HUES6 (cell line): Measurements from ENCODE around the gene CYREN.

Source experiments
- H3K27ac ChIP-seq: 2 replicates; pipeline ENCODE4 v1.7.0; 2013; ENCODE audit warnings: low read depth, mild to moderate bottlenecking, low read length, inconsistent platforms
- H3K27me3 ChIP-seq: 2 replicates; pipeline ENCODE4 v1.6.1; 2013; ENCODE audit warnings: low read length; ENCODE audit not compliant: control insufficient read depth, insufficient read depth
- H3K36me3 ChIP-seq: 2 replicates; pipeline ENCODE4 v1.6.1; 2013; ENCODE audit warnings: low read length; ENCODE audit not compliant: control insufficient read depth, insufficient read depth
- H3K4me1 ChIP-seq: 2 replicates; pipeline ENCODE4 v1.6.1; 2013; ENCODE audit warnings: low read length; ENCODE audit not compliant: control insufficient read depth, insufficient read depth
- H3K4me3 ChIP-seq: 2 replicates; pipeline ENCODE4 v1.5.1; 2013; ENCODE audit warnings: low read depth, low read length
- H3K9ac ChIP-seq: one replicate; pipeline ENCODE4 v1.6.1; 2013; ENCODE audit warnings: mild to moderate bottlenecking, low read length
- H3K9me3 ChIP-seq: 2 replicates; pipeline ENCODE4 v1.6.1; 2013; ENCODE audit warnings: low read depth, low read length; ENCODE audit not compliant: control insufficient read depth, insufficient read depth

Gene CYREN

GRCh38 chr7:135197343-135197742 is 26.8 kb upstream of the CYREN start:
- no peaks in the 10 kb centered on the region for H3K27me3 ChIP-seq
- no peak overlapping the region for H3K4me3 ChIP-seq
- H3K4me1 ChIP-seq: peaks cover 3% of the 10 kb centered on the region; the same call in 1 of the 2 replicates
- peaks cover 44% of the 10 kb centered on the region for H3K36me3 ChIP-seq
- no peak overlapping the region for H3K9ac ChIP-seq
- no peak overlapping the region for H3K27ac ChIP-seq
- no peaks in the 10 kb centered on the region for H3K9me3 ChIP-seq

DNA sequence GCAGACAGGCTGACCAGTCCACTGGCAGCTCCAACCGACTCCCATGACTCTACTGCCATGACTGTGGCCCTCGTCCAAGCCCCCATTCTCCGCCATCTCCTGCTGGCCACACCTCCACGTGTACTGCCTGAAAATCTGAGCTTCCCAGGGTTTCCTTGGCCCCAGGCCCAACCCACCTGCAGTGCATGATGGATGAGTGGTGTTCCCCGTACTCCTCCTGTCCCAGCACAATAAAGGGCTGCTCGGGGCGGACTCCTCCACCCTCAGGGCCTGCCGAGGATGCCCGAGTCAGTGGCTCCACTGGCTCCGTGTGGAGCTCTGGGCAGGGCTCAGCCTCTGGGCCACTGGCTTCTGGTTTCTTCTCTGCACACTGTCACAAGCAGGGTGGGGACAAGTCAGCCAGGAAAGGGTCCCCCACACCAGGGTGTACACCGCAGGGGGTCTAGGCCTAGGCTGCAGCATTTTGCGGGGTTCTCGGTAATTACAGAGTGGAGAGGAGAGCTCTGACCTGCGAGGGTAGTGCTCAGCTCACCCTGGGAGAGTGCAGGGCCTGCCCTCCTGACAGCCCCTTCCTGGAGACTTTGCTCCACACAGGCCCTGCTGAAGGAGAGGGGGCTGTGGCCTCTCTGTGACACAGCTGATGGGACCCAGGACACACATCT is 25.6 kb upstream of the CYREN start:
- Histone ChIP-seq H3K27ac (no peak overlapping the region; the same call in 1 of the 2 replicates), H3K27me3 (no peaks in the 10 kb centered on the region), H3K9ac (no peak overlapping the region), H3K36me3 (peaks cover 41% of the 10 kb centered on the region), H3K4me3 (no peak overlapping the region), H3K9me3 (no peaks in the 10 kb centered on the region), H3K4me1 (peaks cover 3% of the 10 kb centered on the region; the same call in 1 of the 2 replicates)

- H3K27ac ChIP-seq: no peak overlapping the region
- H3K27me3 ChIP-seq: no peaks in the 10 kb centered on the region
- no peak overlapping the region for H3K4me3 ChIP-seq
- no peak overlapping the region for H3K9ac ChIP-seq
- peaks cover 41% of the 10 kb centered on the region for H3K36me3 ChIP-seq
- H3K4me1 ChIP-seq: peaks cover 3% of the 10 kb centered on the region; the same call in 1 of the 2 replicates
- no peaks in the 10 kb centered on the region for H3K9me3 ChIP-seq
Observed at GRCh38 chr7:135195156-135195555, 24.6 kb upstream of the CYREN start.

GRCh38 chr7:135194494-135195095 is 24.1 kb upstream of the CYREN start:
- Histone ChIP-seq H3K9ac (no peak overlapping the region), H3K4me3 (no peak overlapping the region), H3K27ac (no peak overlapping the region), H3K27me3 (no peaks in the 10 kb centered on the region), H3K36me3 (peaks cover 40% of the 10 kb centered on the region), H3K9me3 (no peaks in the 10 kb centered on the region), H3K4me1 (peaks cover 3% of the 10 kb centered on the region; the same call in 1 of the 2 replicates)

DNA sequence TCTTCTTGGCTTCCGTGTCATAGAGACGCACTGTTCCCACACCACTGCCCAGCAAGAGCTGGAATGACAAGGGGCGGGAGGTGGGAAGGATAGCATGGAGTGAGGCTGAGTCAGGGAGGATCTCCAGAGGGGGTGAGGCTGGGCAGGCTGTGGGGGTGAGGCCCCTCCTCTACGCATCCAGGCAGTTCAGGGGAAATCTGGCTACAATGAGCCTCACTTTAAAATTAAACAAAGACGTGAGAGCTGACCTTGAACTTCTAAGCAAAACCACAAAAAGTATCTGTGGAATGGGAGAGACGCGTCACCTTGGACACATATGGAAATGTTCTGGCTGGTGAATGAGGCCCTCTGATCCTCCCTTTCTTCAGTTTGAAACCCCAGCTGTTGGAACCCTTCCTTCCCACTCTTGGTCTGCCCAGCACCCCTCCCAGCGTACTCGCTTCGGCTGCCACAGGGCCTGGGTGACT is 23.1 kb upstream of the CYREN start:
- no peaks in the 10 kb centered on the region for H3K9me3 ChIP-seq
- no peaks in the 10 kb centered on the region; the same call in 1 of the 2 replicates for H3K4me1 ChIP-seq
- no peaks in the 10 kb centered on the region for H3K27me3 ChIP-seq
- no peak overlapping the region for H3K27ac ChIP-seq
- no peak overlapping the region for H3K4me3 ChIP-seq
- H3K36me3 ChIP-seq: peaks cover 43% of the 10 kb centered on the region
- no peak overlapping the region for H3K9ac ChIP-seq

DNA sequence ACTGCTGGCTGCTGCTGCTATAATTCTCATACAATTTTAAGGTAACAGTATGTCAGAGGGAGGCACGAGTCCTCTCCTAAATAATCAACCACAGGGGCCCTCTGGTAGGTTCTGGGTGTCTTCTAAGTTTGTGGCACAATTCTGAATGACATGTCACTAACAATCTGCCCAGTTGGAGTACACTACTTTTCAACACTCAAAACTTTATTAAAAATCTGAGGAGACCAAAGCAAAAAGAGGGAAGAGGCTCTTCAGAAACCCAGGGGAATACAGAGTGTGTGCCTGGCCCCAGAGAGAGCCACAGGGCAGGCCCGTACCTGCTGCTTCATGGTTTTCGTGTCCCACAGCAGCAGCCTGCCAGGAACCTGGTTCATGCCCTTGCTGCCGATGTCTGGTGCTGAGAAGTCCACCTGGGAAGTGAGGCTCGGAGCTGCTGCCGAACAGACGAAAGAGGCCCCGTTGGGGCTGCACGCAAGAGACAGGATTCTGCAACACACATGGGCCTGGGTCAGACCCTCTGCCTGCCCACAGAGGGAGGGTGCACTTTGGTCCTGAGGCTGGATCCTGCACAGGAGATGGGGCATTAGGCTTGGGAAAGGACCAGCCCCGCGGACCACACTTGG is 22.5 kb upstream of the CYREN start:
- no peaks in the 10 kb centered on the region for H3K9me3 ChIP-seq

DNA sequence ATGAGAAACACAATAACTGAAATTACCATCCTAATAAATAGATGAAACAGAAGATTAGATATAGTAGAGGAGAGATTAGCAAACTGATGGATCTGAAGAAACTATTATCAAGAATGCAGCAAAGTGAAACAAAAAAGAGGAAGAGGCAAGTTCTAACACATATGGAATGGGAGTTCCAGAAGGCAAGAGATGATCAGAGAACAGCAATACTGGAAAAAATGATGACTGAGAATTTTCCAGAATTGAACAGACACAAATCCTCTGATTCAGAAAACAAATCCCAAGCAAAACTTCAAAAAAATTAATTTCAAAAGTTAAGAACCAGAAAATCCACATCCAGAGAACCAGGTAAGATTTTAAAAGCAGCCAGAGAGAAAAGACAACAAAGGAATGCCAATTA is 20.2 kb upstream of the CYREN start:
- Histone ChIP-seq H3K4me3 (no peak overlapping the region), H3K9ac (no peak overlapping the region), H3K36me3 (peaks cover 50% of the 10 kb centered on the region), H3K27me3 (no peaks in the 10 kb centered on the region), H3K4me1 (no peaks in the 10 kb centered on the region; the same call in 1 of the 2 replicates), H3K27ac (no peak overlapping the region), H3K9me3 (no peaks in the 10 kb centered on the region)

More for the DNA sequence above, 22.5 kb upstream of the CYREN start:
- Histone ChIP-seq H3K4me3 (no peak overlapping the region), H3K36me3 (peaks cover 49% of the 10 kb centered on the region), H3K9ac (no peak overlapping the region), H3K27ac (no peak overlapping the region), H3K4me1 (no peaks in the 10 kb centered on the region; the same call in 1 of the 2 replicates), H3K27me3 (no peaks in the 10 kb centered on the region)

GRCh38 chr7:135189961-135190360 is 19.5 kb upstream of the CYREN start:
- Histone ChIP-seq H3K36me3 (peaks cover 57% of the 10 kb centered on the region), H3K9me3 (no peaks in the 10 kb centered on the region), H3K27ac (no peak overlapping the region), H3K27me3 (no peaks in the 10 kb centered on the region), H3K9ac (no peak overlapping the region), H3K4me3 (no peak overlapping the region), H3K4me1 (no peaks in the 10 kb centered on the region; the same call in 1 of the 2 replicates)

DNA sequence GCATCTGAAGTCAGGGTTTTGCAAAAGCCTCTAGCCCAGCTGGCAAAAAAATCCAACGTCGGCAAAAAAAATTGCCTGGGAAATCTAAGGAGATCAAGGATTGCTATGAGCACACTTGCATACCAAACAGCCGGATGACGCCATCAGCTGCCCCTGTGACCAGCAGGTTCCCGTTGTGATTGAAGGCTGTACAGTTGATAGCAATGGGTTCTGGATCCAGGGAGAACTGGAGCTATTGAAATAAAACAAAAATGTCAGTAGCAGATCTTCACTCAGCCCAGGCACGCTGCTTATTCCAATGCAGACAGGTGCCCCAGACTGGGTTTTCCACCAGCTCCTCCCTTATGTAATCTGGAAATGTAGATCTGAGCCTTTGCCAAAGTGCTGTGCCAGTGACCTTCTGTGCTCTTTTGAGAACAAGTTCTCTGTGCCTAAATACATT is 18.7 kb upstream of the CYREN start:
- H3K9ac ChIP-seq: no peak overlapping the region
- H3K27ac ChIP-seq: no peak overlapping the region
- H3K4me1 ChIP-seq: no peaks in the 10 kb centered on the region; the same call in 1 of the 2 replicates
- H3K4me3 ChIP-seq: no peak overlapping the region
- H3K9me3 ChIP-seq: no peaks in the 10 kb centered on the region
- H3K36me3 ChIP-seq: peaks cover 62% of the 10 kb centered on the region
- H3K27me3 ChIP-seq: no peaks in the 10 kb centered on the region

GRCh38 chr7:135188298-135188984 is 17.9 kb upstream of the CYREN start:
- H3K9ac ChIP-seq: no peak overlapping the region
- no peak overlapping the region for H3K4me3 ChIP-seq
- no peak overlapping the region for H3K27ac ChIP-seq
- H3K9me3 ChIP-seq: 0 out of 2 replicates have a peak, but pooled peaks cover 2% of the 10 kb centered on the region
- H3K27me3 ChIP-seq: no peaks in the 10 kb centered on the region
- peaks cover 64% of the 10 kb centered on the region for H3K36me3 ChIP-seq
- H3K4me1 ChIP-seq: no peaks in the 10 kb centered on the region
